GM12875 (cell line): ENCODE results near the gene ADCY10.

Experiments
- H3K4me3 ChIP-seq: one replicate; pipeline ENCODE4 v1.5.1; 2011; ENCODE audit warnings: low read depth, low read length, control low read depth
- TF ChIP-seq, protein P1 (sequence below): IDR thresholded peaks from 2 replicates; pipeline ENCODE4 v1.5.1; 2011; ENCODE audit warnings: low read depth, mild to moderate bottlenecking, control low read depth, inconsistent platforms, low read length, moderate library complexity, borderline replicate concordance; ENCODE audit not compliant: insufficient read depth

The ADCY10 gene

DNA sequence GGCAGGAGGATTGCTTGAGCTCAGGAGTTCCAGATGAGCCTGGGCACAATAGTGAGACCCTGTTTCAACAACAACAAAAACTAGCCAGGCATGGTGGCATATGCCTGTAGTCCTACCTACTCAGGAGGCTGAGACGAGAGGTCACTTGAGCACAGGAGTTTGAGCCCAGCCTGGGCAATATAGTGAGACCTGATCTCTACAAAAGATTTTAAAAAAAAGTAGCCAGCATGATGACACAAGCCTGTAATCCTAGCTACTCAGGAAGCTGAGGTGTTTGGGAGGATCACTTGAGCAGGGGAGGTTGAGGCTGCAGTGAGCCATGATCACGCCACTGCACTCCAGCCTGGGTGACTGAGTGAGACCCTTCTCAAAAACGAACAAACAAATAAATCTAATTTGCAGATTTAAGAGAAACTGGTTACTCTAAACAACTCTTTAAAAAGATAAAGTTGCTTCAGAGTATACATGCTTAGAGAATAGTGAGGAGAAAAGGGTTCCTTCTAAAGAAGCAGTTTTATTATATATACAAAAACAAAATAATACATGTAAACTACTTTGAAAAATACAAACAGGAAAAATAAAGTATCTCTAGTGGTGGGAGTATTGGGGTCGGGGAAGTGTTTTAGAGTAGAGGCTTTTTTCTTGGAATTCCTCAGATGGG lies 88.4 kb downstream of the ADCY10 start:
- TF ChIP-seq, protein P1, sequence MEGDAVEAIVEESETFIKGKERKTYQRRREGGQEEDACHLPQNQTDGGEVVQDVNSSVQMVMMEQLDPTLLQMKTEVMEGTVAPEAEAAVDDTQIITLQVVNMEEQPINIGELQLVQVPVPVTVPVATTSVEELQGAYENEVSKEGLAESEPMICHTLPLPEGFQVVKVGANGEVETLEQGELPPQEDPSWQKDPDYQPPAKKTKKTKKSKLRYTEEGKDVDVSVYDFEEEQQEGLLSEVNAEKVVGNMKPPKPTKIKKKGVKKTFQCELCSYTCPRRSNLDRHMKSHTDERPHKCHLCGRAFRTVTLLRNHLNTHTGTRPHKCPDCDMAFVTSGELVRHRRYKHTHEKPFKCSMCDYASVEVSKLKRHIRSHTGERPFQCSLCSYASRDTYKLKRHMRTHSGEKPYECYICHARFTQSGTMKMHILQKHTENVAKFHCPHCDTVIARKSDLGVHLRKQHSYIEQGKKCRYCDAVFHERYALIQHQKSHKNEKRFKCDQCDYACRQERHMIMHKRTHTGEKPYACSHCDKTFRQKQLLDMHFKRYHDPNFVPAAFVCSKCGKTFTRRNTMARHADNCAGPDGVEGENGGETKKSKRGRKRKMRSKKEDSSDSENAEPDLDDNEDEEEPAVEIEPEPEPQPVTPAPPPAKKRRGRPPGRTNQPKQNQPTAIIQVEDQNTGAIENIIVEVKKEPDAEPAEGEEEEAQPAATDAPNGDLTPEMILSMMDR, result no peak
- no peak overlapping the region for H3K4me3 ChIP-seq

DNA sequence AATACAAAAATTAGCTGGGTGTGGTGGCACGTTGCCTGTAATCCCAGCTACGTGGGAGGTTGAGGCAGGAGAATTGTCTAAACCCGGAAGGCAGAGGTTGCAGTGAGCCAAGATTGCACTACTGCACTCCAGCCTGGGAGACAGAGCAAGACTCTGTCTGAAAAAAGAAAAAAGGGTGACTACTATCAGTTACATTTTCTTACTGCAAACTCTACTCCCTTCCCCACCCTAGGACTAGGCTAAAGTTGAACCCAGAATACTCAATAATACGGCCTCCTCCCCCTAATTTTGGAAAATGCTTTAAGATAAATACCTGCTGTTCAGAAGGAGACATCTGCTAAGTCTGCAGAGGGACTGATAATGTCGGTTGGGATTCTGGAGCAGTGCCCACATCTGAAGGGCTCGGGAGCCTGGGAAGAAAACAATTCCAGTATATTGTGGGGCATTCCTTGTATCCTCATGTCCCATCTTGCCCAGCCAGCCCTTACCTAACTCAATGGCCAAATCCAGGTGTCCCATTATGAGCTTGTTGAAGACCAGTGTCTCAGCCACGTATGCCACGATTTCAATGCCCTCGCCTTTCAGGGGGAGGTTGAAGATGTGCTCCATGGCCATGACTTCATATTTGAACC lies 89.7 kb downstream of the ADCY10 start:
- no peak overlapping the region for H3K4me3 ChIP-seq
- TF ChIP-seq, protein P1, result no peak

DNA sequence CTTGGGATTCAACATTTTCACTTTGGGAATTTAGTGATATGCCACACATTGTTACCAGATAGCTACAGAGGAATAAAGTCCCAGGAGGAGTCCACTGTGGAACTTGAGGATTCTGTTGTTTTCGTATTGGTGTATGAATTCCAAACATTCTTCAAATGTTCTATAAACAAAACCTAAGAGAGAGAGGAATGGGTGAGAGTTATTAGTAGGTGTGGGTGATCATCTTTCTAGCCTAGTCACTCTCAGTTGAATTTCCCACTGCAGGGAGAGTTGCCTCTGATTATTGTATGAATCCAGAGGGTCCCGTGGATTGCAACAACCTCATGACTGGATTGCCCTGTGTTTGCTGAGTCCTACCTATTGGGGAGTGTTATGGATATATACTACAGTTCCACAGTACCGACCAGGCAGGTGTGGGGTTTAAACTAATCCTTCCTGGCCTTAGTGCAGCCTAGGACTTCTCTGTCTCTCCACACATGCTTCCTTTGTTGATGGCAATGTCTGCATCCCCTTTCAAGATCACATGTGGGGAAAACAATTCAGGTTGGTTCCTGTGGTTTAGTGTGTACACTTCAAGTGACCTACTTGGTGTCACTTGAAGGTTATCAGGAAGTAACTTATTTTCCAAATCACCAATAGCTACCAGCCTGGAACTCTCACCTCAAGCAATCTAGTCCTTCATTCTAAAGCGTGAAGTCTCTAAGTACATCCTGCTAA lies 91.8 kb downstream of the ADCY10 start:
- no peak overlapping the region for H3K4me3 ChIP-seq
- TF ChIP-seq, protein P1, result no peak

DNA sequence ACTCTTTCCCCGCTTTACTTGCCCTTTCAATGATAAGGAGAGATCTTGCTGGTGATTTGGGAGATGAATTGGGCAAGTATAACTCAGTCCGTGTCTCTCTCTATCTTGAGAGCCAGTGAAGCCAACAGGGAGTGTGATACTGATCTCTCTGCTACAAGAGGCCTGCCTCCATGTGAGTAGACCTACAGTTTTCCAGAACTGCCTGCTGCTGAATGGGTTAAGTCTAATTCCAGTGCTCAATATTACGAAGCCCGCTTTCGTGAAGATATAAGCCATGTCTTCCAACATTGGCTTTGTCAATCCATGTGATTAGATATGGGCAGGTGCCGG lies 92.6 kb downstream of the ADCY10 start:
- TF ChIP-seq, protein P1, result no peak
- H3K4me3 ChIP-seq, result no peak overlapping the region

DNA sequence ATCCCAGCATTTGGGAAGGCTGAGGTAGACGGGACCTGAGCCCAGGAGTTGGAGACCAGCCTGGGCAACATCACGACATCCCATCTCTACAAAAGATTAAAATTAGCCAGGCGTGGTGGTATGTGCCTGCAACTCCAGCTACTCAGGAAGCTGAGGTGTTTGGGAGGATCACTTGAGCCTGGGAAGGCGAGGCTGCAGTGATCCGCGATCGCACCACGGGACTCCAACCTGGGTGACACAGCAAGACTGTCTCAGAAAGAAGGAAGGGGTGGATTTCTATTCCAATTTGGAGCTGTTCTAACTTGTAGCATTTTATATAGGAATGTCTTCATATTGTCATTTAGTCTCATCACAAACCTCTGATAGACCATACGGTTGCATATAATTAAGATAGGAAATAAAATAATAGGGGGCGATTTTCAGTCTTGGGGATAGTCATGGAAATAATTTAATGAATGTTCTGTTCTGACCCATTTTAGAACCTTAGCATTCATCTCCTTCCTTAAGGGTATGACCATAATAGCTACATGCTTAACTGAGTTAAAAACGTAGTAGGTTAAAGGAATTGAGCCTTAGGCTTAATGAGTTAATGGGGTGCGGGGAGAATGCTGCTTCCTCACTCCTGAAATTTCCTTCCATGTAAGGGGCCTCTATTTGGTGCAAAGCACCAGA lies 93.1 kb downstream of the ADCY10 start:
- H3K4me3 ChIP-seq, result no peak overlapping the region
- TF ChIP-seq, protein P1, result no peak

DNA sequence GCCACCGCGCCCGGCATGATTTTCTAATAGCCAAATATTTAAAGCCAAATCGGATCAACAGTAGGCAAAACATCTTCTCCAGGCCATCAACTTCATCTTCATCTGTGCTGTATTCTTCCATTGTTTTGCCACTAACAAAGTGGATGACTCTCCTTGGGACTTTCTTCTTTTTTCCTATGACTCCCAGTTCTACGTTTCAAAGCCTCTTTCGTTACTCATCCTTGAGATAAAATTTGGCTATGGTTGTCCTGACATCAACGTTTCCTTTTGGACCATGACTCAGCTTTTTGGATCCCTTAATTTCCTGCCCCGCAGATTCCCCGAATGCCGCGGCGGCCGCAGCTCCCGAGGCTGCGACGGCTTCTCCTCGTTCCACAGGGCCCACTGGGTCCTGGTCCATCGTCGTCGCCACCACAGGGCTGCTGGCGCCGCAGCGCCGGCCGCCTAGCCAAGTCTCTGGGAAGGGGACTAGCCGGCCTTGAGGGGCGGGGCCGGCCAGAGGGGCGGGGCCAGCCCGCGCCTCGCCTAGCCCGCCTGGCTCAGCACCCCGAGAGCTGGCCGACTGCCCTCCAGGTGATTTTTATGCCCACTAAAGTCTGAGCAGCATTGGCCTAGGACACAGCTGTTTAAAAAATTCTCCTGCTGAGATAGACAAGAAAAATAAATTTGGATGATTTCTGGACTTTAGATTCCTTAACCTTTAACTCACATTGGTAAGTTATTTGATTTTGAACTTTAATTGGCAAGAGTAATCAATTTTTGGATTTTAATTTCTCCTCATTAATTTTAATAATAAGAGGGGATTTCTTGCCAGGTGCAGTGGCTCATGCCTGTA lies 93.9 kb downstream of the ADCY10 start:
- H3K4me3 ChIP-seq, result no peak overlapping the region
- TF ChIP-seq, protein P1, result no peak
